BJ (cell line): Measurements from ENCODE around the gene PKD1. TPM values are rescaled to one million over a fixed set of nuclear protein-coding genes. Genes with fewer than 3 reads are reported as not detected.
A peak's percentile ranks its signal among the peaks of the same experiment; 100 is the strongest.

Experiments used
- CTCF ChIA-PET: fragments of 350-600 bp; formaldehyde crosslinking; extraction: SDS; loops from one replicate; lab custom pipeline; 2021; ENCODE audit warnings: antibody characterized with exemption, inconsistent platforms; lab: Yijun Ruan, JAX
- POLR2A ChIA-PET: fragments of 300-600 bp; sonication (Branson Sonifier 250); formaldehyde crosslinking; extraction: SDS; loops from one replicate; lab custom pipeline; 2021; ENCODE audit warnings: antibody characterized with exemption; lab: Charles Lee
- DNase-seq: peaks from one replicate; pipeline ENCODE4 v3.0.0-alpha.2; 2011; ENCODE audit warnings: low read depth
- H3K27me3 ChIP-seq: 2 replicates; pipeline ENCODE4 v1.6.0; 2011; ENCODE audit warnings: low read length; ENCODE audit not compliant: control insufficient read depth, insufficient read depth
- H3K36me3 ChIP-seq: 2 replicates; pipeline ENCODE4 v1.5.1; 2011; ENCODE audit warnings: low read length; ENCODE audit not compliant: control insufficient read depth, insufficient read depth
- H3K4me3 ChIP-seq: 2 replicates; pipeline ENCODE4 v1.5.1; 2011; ENCODE audit warnings: low read depth, mild to moderate bottlenecking, control low read depth, low read length
- CTCF ChIP-seq: IDR thresholded peaks from 2 replicates; pipeline ENCODE4 v1.5.1; 2011; ENCODE audit warnings: low read depth, mild to moderate bottlenecking, control low read depth, inconsistent platforms, low read length, moderate library complexity; ENCODE audit not compliant: insufficient read depth
- polyA plus RNA-seq: library from polyadenylated mRNA; depleted of rRNA; stranded (reverse); fragments of >200 nt; gene quantifications from 2 replicates; pipeline ENCODE4 v1.2.3, GENCODE V29; 2011

PKD1 gene
- polyA plus RNA-seq, 1 experiment, result 76.1 TPM

- no peaks in the 10 kb centered on the region for H3K27me3 ChIP-seq
- peak within 1 kb of the TSS; percentile 92 for H3K4me3 ChIP-seq
- POLR2A ChIA-PET, result interaction anchor here (0.6 to 0.8 kb wide), 3 partner anchors 15 to 167 kb away, joined by 3 to 4 read pairs (median 4); partner anchors contain the start of gene TRAF7
- DNase-seq, result peak; percentile 80
- TF ChIP-seq CTCF, result peak; percentile 43
- CTCF ChIA-PET, result interaction anchor here (0.5 to 2.3 kb wide), 11 partner anchors 9 to 103 kb away, joined by 3 to 15 read pairs (median 5); partner anchors contain the start of genes NHERF2 and NPW
- peaks cover 4% of the 10 kb centered on the region for H3K36me3 ChIP-seq
Observed at GRCh38 chr16:2047330-2048115, 88.2 kb downstream of the PKD1 start, which contains the start of the genes NTHL1 and TSC2. Gene NTHL1 (minus strand): TSS chr16:2047834. CDS start chr16:2047823, 11 bp downstream. Gene TSC2 (plus strand): TSS chr16:2047985. CDS start chr16:2048616, 631 bp downstream.

GRCh38 chr16:2046893-2047329 is 88.8 kb downstream of the PKD1 start:
- POLR2A ChIA-PET, result interaction anchor here (0.8 kb wide), 2 partner anchors 15 to 108 kb away, joined by 3 to 4 read pairs; partner anchors contain the start of gene TRAF7
- Histone ChIP-seq H3K36me3 (peaks cover 2% of the 10 kb centered on the region), H3K4me3 (peak overlapping the region; percentile 92), H3K27me3 (no peaks in the 10 kb centered on the region)
- no peak for DNase-seq
- no peak for TF ChIP-seq CTCF
- CTCF ChIA-PET, result interaction anchor here (1.1 to 2.3 kb wide), 7 partner anchors 20 to 104 kb away, joined by 4 to 15 read pairs (median 5); partner anchors contain the start of genes NHERF2 and NPW

GRCh38 chr16:2045965-2046892 is 89.5 kb downstream of the PKD1 start:
- ChIA-PET CTCF (interaction anchor here (1.1 to 2.3 kb wide), 5 partner anchors 19 to 105 kb away, joined by 4 to 15 read pairs (median 5); partner anchors contain the start of gene NHERF2), POLR2A (no interaction called here)
- no peak overlapping the region for H3K4me3 ChIP-seq
- H3K36me3 ChIP-seq, result peaks cover 2% of the 10 kb centered on the region; the same call in 1 of the 2 replicates
- H3K27me3 ChIP-seq, result no peaks in the 10 kb centered on the region
- DNase-seq, result no peak
- TF ChIP-seq CTCF, result no peak

- DNase-seq, result no peak
- Histone ChIP-seq H3K4me3 (no peak overlapping the region), H3K36me3 (peaks cover 2% of the 10 kb centered on the region; the same call in 1 of the 2 replicates), H3K27me3 (no peaks in the 10 kb centered on the region)
- CTCF ChIA-PET, result interaction anchor here (0.9 to 1.4 kb wide), 3 partner anchors 9 to 96 kb away, joined by 3 to 5 read pairs (median 4); no protein-coding TSS in a partner anchor
- POLR2A ChIA-PET, result no interaction called here
- no peak for TF ChIP-seq CTCF
Observed at GRCh38 chr16:2044541-2044940, 91.2 kb downstream of the PKD1 start.
